Sigmoid colon (tissue), 7 donors: ENCODE data around the gene DGKI. TPM values are rescaled to one million over a fixed set of nuclear protein-coding genes. Genes with fewer than 3 reads are reported as not detected.

Experiments
- DNase-seq: peaks from one replicate; pipeline ENCODE4 v3.0.0-alpha.2; 2019
- H3K27ac ChIP-seq, 4 donors: fragments of 200-600 bp; sonication (generic); one replicate each; pipeline ENCODE4 v1.5.1; 2016 to 2019; ENCODE audit warnings: mild to moderate bottlenecking in 1 of 4
- H3K27me3 ChIP-seq, 3 donors: fragments of 200-600 bp; sonication (generic); one replicate each; pipeline ENCODE4 v1.5.1; 2019; ENCODE audit warnings: mild to moderate bottlenecking in 1 of 3
- H3K36me3 ChIP-seq, 4 donors: fragments of 200-600 bp; sonication (generic); one replicate each; pipeline ENCODE4 v1.5.1; 2016 to 2019
- H3K4me1 ChIP-seq, 4 donors: fragments of 200-600 bp; sonication (generic); one replicate each; pipeline ENCODE4 v1.5.1; 2017 to 2019
- H3K4me3 ChIP-seq, 4 donors: fragments of 200-600 bp; sonication (generic); one replicate each; pipeline ENCODE4 v1.5.1; 2017 to 2019; ENCODE audit warnings: mild to moderate bottlenecking in 2 of 4, moderate library complexity in 1 of 4
- H3K9me3 ChIP-seq, 4 donors: fragments of 200-600 bp in 3 of 4; sonication (generic) in 3 of 4; one replicate each; pipeline versions ENCODE4 v1.5.1 to v1.6.1; 2013 to 2019
- EP300 ChIP-seq, 4 donors: sonication (generic); formaldehyde crosslinking; IDR thresholded peaks; one replicate each; pipeline ENCODE4 v1.6.1; 2017; ENCODE audit warnings: antibody characterized with exemption in 4 of 4
- POLR2A ChIP-seq, 2 donors: fragments of 450-650 bp; IDR thresholded peaks; one replicate each; pipeline ENCODE4 v1.6.1; 2016; ENCODE audit warnings: antibody characterized with exemption in 2 of 2, mild to moderate bottlenecking in 2 of 2, moderate library complexity in 2 of 2
- POLR2AphosphoS5 ChIP-seq, 4 donors: sonication (generic); formaldehyde crosslinking; IDR thresholded peaks; one replicate each; pipeline ENCODE4 v1.6.1; 2017; ENCODE audit warnings: antibody characterized with exemption in 4 of 4
- WGBS, 2 donors: extraction: QIAGEN DNeasy Blood & Tissue Kit; methylation state at CpG; one replicate each; pipeline ENCODE4 v1.1.7; 2013; 5-methylcytosine and 5-hydroxymethylcytosine counted together
- intact Hi-C: fragments of 100-400 bp; cut with DNase I; formaldehyde crosslinking; loops from one replicate; pipeline ENCODE4 v1.15.1; 2023
- polyA plus RNA-seq, 3 donors: library from polyadenylated mRNA; stranded (reverse); fragments of 200-250 nt; gene quantifications; one replicate each; pipeline ENCODE4 v1.2.3, GENCODE V29; 2013
- total RNA-seq, 4 donors: library from RNA; depleted of rRNA; stranded (reverse); fragments of >200 nt; gene quantifications; one replicate each; pipeline ENCODE4 v1.1.0, GENCODE V29; 2016
- TF ChIP-seq, protein P1 (sequence below), 4 experiments: fragments of 450-650 bp in 3 of 4; fragments of 200-600 bp in 1 of 4; IDR thresholded peaks; one replicate each; pipeline ENCODE4 v1.5.1; 2016 to 2019; ENCODE audit warnings: antibody characterized with exemption in 4 of 4, mild to moderate bottlenecking in 3 of 4, moderate library complexity in 2 of 4
- donor health status: healthy with polysubstance abuse.
- donor health status: Bipolar disorder and iron deficiency.
- donor health status: healthy.

The DGKI gene
- total and polyA plus RNA-seq, 7 donors: 0.17 to 7.6 (median 1.0) TPM; not detected in 1

DNA sequence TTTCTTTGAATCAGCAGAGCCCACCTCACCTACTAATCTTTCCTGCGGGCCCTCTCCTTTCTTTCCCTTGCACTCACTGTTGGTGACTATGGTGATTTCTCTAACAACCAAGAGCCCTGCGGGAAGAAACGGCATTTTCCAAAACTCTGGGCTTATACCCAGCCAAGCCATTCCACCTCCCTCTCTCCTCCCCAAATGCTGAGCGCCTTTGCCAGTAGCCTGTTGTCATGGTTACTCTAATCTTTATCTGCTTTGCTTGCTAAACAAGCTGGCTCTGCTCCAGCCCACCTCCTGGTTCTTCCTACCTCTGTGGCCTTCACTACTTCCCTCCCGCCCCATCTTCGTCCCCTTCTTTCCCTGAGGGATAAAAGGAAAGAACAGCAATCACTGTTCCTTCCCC lies 86.7 kb downstream of the DGKI start:
- Histone ChIP-seq H3K4me3 (no peak overlapping the region), H3K27me3 (no peaks in the 10 kb centered on the region), H3K27ac (no peak overlapping the region), H3K9me3 (no peaks in the 10 kb centered on the region), H3K4me1 (no peaks in the 10 kb centered on the region), H3K36me3 (no peaks in the 10 kb centered on the region)
- no peak for DNase-seq
- intact Hi-C loops: no loop called here
- WGBS, 2 donors: 43 to 65% methylated on average over 6 of the region's 6 CpGs
- TF ChIP-seq POLR2A (IDR thresholded peaks at IDR 0.05) (no peak), POLR2AphosphoS5 (IDR thresholded peaks at IDR 0.05) (no peak), EP300 (IDR thresholded peaks at IDR 0.05) (no peak)
- TF ChIP-seq, protein P1, sequence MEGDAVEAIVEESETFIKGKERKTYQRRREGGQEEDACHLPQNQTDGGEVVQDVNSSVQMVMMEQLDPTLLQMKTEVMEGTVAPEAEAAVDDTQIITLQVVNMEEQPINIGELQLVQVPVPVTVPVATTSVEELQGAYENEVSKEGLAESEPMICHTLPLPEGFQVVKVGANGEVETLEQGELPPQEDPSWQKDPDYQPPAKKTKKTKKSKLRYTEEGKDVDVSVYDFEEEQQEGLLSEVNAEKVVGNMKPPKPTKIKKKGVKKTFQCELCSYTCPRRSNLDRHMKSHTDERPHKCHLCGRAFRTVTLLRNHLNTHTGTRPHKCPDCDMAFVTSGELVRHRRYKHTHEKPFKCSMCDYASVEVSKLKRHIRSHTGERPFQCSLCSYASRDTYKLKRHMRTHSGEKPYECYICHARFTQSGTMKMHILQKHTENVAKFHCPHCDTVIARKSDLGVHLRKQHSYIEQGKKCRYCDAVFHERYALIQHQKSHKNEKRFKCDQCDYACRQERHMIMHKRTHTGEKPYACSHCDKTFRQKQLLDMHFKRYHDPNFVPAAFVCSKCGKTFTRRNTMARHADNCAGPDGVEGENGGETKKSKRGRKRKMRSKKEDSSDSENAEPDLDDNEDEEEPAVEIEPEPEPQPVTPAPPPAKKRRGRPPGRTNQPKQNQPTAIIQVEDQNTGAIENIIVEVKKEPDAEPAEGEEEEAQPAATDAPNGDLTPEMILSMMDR (IDR thresholded peaks at IDR 0.05): no peak

DNA sequence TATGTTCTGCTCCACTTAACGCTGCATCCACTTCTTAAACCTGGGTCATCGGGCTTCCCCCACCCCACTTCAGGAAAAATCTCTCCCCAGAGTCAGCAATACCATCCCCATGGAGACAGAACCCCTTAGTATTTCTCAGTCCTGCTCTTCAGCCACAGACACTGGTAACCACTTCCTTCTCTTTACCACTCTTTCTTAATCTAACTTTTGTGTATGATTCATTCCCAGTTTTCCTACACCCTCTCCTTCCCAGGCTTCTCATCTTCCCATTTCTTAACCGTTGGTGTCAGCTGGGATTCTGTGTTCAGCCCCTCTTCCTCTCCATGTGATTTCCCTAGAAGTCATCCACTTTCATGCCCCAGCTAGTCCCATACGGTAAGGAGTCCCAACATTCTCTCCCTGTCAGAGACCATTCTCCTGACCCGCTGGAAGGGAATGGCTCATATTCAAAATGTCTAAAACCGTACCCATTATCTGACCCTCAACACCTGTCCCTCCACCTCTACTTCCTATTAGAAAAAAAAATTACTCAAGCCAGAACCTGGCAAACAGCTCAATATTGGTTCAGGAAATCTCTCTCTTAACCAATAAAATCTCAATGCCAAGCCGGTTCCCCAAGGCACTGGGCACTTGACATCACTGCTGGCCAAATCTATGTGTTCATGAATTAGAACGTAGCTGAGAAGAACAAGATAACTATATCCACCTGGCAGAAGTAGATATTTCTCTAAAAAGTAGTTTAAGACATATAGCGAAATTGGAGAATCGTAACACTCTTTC lies 89.4 kb downstream of the DGKI start:
- 77 to 80% methylated on average over 10 of the region's 10 CpGs for WGBS, 2 donors
- Histone ChIP-seq H3K4me3 (no peak overlapping the region), H3K36me3 (no peaks in the 10 kb centered on the region), H3K27me3 (no peaks in the 10 kb centered on the region), H3K4me1 (peaks cover 0 to 9% (median 7%) of the 10 kb centered on the region in 4 donors), H3K27ac (no peak overlapping the region), H3K9me3 (no peaks in the 10 kb centered on the region)
- intact Hi-C loops: no loop called here
- TF ChIP-seq POLR2A (IDR thresholded peaks at IDR 0.05): no peak
- TF ChIP-seq, protein P1 (IDR thresholded peaks at IDR 0.05): no peak
- no peak for TF ChIP-seq POLR2AphosphoS5 (IDR thresholded peaks at IDR 0.05)
- TF ChIP-seq EP300 (IDR thresholded peaks at IDR 0.05): no peak
- no peak for DNase-seq

DNA sequence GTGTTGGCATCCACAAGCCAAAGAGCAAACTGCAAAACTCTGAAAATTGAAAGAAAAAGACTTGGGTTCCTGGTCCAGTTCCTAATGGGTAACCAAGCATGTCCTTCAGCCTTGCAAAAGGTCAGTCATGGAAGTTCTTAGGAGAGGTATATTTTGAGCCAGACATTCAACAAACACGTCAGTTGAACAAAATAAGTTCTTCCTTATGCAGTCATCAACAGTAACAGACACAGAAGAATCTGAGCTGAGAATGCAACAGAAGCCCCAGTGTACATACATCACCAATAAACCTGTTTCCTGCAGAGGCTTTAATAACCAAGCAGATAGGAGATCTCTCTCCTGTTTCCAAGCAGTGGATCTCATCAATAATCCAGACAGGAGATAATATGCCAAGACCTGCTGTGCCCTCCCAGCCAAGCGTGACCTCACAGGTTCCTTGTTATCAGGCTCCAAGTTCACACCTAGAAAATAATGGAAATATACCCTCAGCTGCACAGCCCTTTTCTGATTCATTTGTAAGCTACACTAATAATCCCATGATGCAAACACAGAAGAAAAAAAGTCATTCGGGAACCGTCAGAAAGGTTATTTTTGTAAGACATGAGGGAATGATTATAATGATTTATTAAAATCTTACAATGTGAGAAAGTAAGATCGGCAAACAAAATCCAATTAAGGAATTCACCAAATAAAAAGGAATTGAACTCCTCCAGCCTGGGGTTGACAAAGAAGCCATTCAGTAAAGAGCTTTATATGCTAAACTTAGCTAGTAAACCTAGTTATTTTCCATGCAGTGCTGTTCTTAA lies 90.7 kb downstream of the DGKI start:
- 57 to 63% methylated on average over 5 of the region's 5 CpGs for WGBS, 2 donors
- no peaks in the 10 kb centered on the region for H3K27me3 ChIP-seq
- H3K4me1 ChIP-seq: peaks cover 0 to 9% (median 7%) of the 10 kb centered on the region in 4 donors
- H3K27ac ChIP-seq: no peak overlapping the region
- TF ChIP-seq, protein P1 (IDR thresholded peaks at IDR 0.05): no peak
- no peak for TF ChIP-seq POLR2AphosphoS5 (IDR thresholded peaks at IDR 0.05)
- no peaks in the 10 kb centered on the region for H3K9me3 ChIP-seq
- no peaks in the 10 kb centered on the region for H3K36me3 ChIP-seq
- H3K4me3 ChIP-seq: no peak overlapping the region
- DNase-seq: no peak
- intact Hi-C loops: no loop called here

DNA sequence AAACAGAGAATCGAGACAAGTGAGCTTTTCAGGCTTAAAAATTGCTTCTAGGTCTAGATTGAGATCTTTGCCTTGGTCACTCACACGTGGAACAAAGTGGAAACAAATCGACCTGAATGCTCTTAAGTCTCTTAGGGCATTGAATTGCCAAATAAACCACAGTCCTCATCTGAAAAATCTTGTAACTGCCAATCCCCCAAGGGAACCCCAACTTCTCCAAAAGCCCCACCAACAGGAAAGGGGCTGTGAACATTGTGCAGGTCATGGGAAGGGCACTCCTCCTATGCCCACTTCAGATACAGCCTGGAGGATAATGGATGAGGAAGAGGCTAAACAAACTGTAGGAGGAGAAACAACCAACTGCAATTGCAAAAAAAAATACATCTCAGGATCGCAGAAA lies 91.3 kb downstream of the DGKI start:
- no peak for TF ChIP-seq EP300 (IDR thresholded peaks at IDR 0.05)
- no peak for TF ChIP-seq POLR2A (IDR thresholded peaks at IDR 0.05)
- TF ChIP-seq POLR2AphosphoS5 (IDR thresholded peaks at IDR 0.05): no peak
- TF ChIP-seq, protein P1 (IDR thresholded peaks at IDR 0.05): no peak
- Histone ChIP-seq H3K4me1 (peaks cover 0 to 9% (median 7%) of the 10 kb centered on the region in 4 donors), H3K9me3 (no peaks in the 10 kb centered on the region), H3K36me3 (no peaks in the 10 kb centered on the region), H3K27ac (no peak overlapping the region), H3K4me3 (no peak overlapping the region), H3K27me3 (no peaks in the 10 kb centered on the region)
- intact Hi-C loops: no loop called here
- 26 to 36% methylated on average over 4 of the region's 4 CpGs for WGBS, 2 donors
- no peak for DNase-seq
